Measurements from ENCODE around the gene BPIFA3. TPM values are rescaled to one million over a fixed set of nuclear protein-coding genes. Genes with fewer than 3 reads are reported as not detected.

BPIFA3 gene
- total and polyA plus RNA-seq, 2 of the 13 experiments (the other 11 are each of a cell fraction or from before 2014, with no cell fraction given), result not detected

- no peak overlapping the region for H3K27ac ChIP-seq (ENCODE audit: extremely low read length, insufficient read depth, low read length)
- no peak for ATAC-seq
- no peak overlapping the region for H2AFZ ChIP-seq (ENCODE audit: low read length)
- peaks cover 5% of the 10 kb centered on the region; the same call in 1 of the 2 replicates for H3K9me3 ChIP-seq (ENCODE audit: low read length)
- TF ChIP-seq TCF7L2 (IDR thresholded peaks at IDR 0.05; ENCODE audit: low read depth, low read length) (no peak), SNAI1 (CRISPR knock-in tag; IDR thresholded peaks at IDR 0.05; ENCODE audit: borderline replicate concordance) (no peak), MIER3 (CRISPR knock-in tag; IDR thresholded peaks at IDR 0.05; ENCODE audit: borderline replicate concordance) (no peak), LBX2 (CRISPR knock-in tag; IDR thresholded peaks at IDR 0.05; ENCODE audit: borderline replicate concordance) (no peak), SETDB1 (CRISPR knock-in tag; IDR thresholded peaks at IDR 0.05; ENCODE audit: borderline replicate concordance) (no peak), ZNF878 (CRISPR knock-in tag; IDR thresholded peaks at IDR 0.05) (no peak)
- ChIA-PET CTCF (ENCODE audit: low intra/inter-chr PET ratio, low total read pairs) (no interaction called here), POLR2A (no interaction called here)
- no peak for DNase-seq (ENCODE audit: low spot score)
- H3K9ac ChIP-seq (ENCODE audit: insufficient read depth, low read depth, low read length), result no peak overlapping the region
- H3K79me2 ChIP-seq (ENCODE audit: insufficient read depth, low read length), result no peaks in the 10 kb centered on the region
- 58% methylated on average over 3 of the region's 3 CpGs for whole genome bisulfite sequencing (ENCODE audit: low lambda C conversion rate)
- H3K4me2 ChIP-seq (ENCODE audit: low read depth, low read length), result no peak overlapping the region
- BruUV-seq (replicated peaks), result no TSS peak
- no peaks in the 10 kb centered on the region for H3K36me3 ChIP-seq (replicated peaks in 1 of 2; ENCODE audit: control insufficient read depth in 1 of 2, insufficient read depth in 2 of 2, low read length in 2 of 2)
- H3K4me3 ChIP-seq (replicated peaks in 1 of 3; ENCODE audit: insufficient read depth in 1 of 3, low read depth in 2 of 3, low read length in 3 of 3), result no peak overlapping the region
- H3K27me3 ChIP-seq (ENCODE audit: control insufficient read depth in 1 of 2, insufficient read depth in 2 of 2, low read length in 2 of 2), result peaks cover 0 to 8% of the 10 kb centered on the region in 2 experiments; a peak in 2 of 5 replicates
- in situ Hi-C loops (cut with HindIII; ENCODE audit: extremely low pct_ligation_motif_present, low pct_unique_long_range_greater_than_20kb), result no loop called here
- no peaks in the 10 kb centered on the region for H4K20me1 ChIP-seq (ENCODE audit: insufficient read depth, low read length)
- intact Hi-C loops (cut with micrococcal nuclease; ENCODE audit: unreplicated experiment), result no loop called here
- FAIRE-seq, result no peak
- peaks cover 30% of the 10 kb centered on the region for H3K4me1 ChIP-seq (ENCODE audit: insufficient read depth, low read length)
These were observed 50.5 kb downstream of the BPIFA3 start for GRCh38 chr20:33267701-33268100.

- Histone ChIP-seq H3K9me3 (ENCODE audit: low read length) (no peaks in the 10 kb centered on the region), H3K4me1 (ENCODE audit: insufficient read depth, low read length) (peaks cover 65% of the 10 kb centered on the region), H3K4me3 (replicated peaks in 1 of 3; ENCODE audit: insufficient read depth in 1 of 3, low read depth in 2 of 3, low read length in 3 of 3) (peak overlapping the region in 1 of 3 experiments; percentile 30; a peak in 1 of 6 replicates), H2AFZ (ENCODE audit: low read length) (no peak overlapping the region), H3K27me3 (ENCODE audit: control insufficient read depth in 1 of 2, insufficient read depth in 2 of 2, low read length in 2 of 2) (no peaks in the 10 kb centered on the region; a peak in 1 of 5 replicates), H3K36me3 (replicated peaks in 1 of 2; ENCODE audit: control insufficient read depth in 1 of 2, insufficient read depth in 2 of 2, low read length in 2 of 2) (no peaks in the 10 kb centered on the region), H3K9ac (ENCODE audit: insufficient read depth, low read depth, low read length) (no peak overlapping the region), H3K27ac (ENCODE audit: extremely low read length, insufficient read depth, low read length) (no peak overlapping the region), H3K79me2 (ENCODE audit: insufficient read depth, low read length) (no peaks in the 10 kb centered on the region), H4K20me1 (ENCODE audit: insufficient read depth, low read length) (no peaks in the 10 kb centered on the region), H3K4me2 (ENCODE audit: low read depth, low read length) (peak overlapping the region; percentile 48)
- no TSS peak for BruUV-seq (replicated peaks)
- 55% methylated on average over 10 of the region's 10 CpGs for WGBS (ENCODE audit: low lambda C conversion rate)
- in situ Hi-C loops (cut with HindIII; ENCODE audit: extremely low pct_ligation_motif_present, low pct_unique_long_range_greater_than_20kb) (no loop called here), intact Hi-C loops (cut with micrococcal nuclease; ENCODE audit: unreplicated experiment) (no loop called here)
- POLR2A ChIA-PET, result no interaction called here
- CTCF ChIA-PET (ENCODE audit: low intra/inter-chr PET ratio, low total read pairs), result no interaction called here
- DNase-seq (ENCODE audit: low spot score), result no peak
- no peak for ATAC-seq
- FAIRE-seq, result no peak
- no peak for TF ChIP-seq ZNF788 (CRISPR knock-in tag; IDR thresholded peaks at IDR 0.05; ENCODE audit: borderline replicate concordance)
- TF ChIP-seq TFAP4 (IDR thresholded peaks at IDR 0.05; ENCODE audit: borderline replicate concordance, low read depth), result peak; percentile 44; the same call in 1 of the 2 replicates
- TF ChIP-seq ZNF414 (CRISPR knock-in tag; IDR thresholded peaks at IDR 0.05), result no peak
- TF ChIP-seq ZFP36 (IDR thresholded peaks at IDR 0.05; ENCODE audit: borderline replicate concordance, low read depth, low read length, partially characterized antibody), result no peak
- TF ChIP-seq ZNF430 (CRISPR knock-in tag; IDR thresholded peaks at IDR 0.05), result no peak
- no peak for TF ChIP-seq MIER2 (CRISPR knock-in tag; IDR thresholded peaks at IDR 0.05)
- TF ChIP-seq RCOR2 (CRISPR knock-in tag; IDR thresholded peaks at IDR 0.05), result no peak
- TF ChIP-seq DR1 (CRISPR knock-in tag; IDR thresholded peaks at IDR 0.05), result no peak
- no peak for TF ChIP-seq ZNF33B (CRISPR knock-in tag; IDR thresholded peaks at IDR 0.05)
- TF ChIP-seq MTERF4 (CRISPR knock-in tag; IDR thresholded peaks at IDR 0.05), result no peak
These were observed 55.2 kb downstream of the BPIFA3 start for GRCh38 chr20:33272155-33272873.

Data from HepG2 (cell line).